Esophagus squamous epithelium (tissue), 4 donors: ENCODE data around the gene HSPA4.

ENCODE experiments used
- POLR2A ChIP-seq, 4 donors: fragments of 450-650 bp; IDR thresholded peaks; one replicate each; pipeline ENCODE4 v1.6.1; 2017; ENCODE audit warnings: antibody characterized with exemption in 4 of 4, mild to moderate bottlenecking in 4 of 4, moderate library complexity in 3 of 4
- TF ChIP-seq, protein P1 (sequence below), 6 experiments: fragments of 450-650 bp in 4 of 6; fragments of 200-600 bp in 2 of 6; sonication (generic) in 2 of 6; IDR thresholded peaks; one replicate each; pipeline ENCODE4 v1.5.1; 2016 to 2019; ENCODE audit warnings: antibody characterized with exemption in 6 of 6, mild to moderate bottlenecking in 4 of 6, moderate library complexity in 4 of 6

DNA sequence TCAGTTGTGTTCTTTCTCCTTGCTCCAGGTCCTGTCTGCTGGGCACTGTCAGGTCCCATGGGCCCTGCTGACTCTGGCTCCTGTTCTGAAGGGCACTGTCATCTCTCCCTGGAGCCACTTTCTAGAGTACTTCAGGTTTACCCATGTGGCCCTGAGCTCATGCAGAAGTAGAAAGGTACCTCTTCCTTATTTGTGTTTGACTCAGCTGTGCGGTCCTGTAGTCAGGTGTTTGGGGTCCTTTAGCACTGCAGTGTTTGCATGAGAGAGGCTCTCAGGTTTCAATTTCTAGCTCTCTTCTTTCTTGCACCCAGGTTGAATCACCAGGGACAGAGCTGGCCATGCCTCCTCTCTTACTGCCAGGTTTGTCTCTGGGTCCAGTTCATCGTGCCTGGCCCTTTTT is 71.5 kb downstream of the HSPA4 start:
- TF ChIP-seq POLR2A (IDR thresholded peaks at IDR 0.05): no peak
- TF ChIP-seq, protein P1, sequence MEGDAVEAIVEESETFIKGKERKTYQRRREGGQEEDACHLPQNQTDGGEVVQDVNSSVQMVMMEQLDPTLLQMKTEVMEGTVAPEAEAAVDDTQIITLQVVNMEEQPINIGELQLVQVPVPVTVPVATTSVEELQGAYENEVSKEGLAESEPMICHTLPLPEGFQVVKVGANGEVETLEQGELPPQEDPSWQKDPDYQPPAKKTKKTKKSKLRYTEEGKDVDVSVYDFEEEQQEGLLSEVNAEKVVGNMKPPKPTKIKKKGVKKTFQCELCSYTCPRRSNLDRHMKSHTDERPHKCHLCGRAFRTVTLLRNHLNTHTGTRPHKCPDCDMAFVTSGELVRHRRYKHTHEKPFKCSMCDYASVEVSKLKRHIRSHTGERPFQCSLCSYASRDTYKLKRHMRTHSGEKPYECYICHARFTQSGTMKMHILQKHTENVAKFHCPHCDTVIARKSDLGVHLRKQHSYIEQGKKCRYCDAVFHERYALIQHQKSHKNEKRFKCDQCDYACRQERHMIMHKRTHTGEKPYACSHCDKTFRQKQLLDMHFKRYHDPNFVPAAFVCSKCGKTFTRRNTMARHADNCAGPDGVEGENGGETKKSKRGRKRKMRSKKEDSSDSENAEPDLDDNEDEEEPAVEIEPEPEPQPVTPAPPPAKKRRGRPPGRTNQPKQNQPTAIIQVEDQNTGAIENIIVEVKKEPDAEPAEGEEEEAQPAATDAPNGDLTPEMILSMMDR (IDR thresholded peaks at IDR 0.05): no peak
